Chondrocyte (in vitro differentiated cells): ENCODE data around the gene FABP3. TPM values are rescaled to one million over a fixed set of nuclear protein-coding genes. Genes with fewer than 3 reads are reported as not detected.

Experiments used
- DNase-seq: peaks from one replicate; pipeline ENCODE4 v3.0.0; 2021; ENCODE audit warnings: mixed read lengths, low spot score
- H3K27ac Mint-ChIP-seq: one replicate; pipeline ENCODE4 v1.8.0; 2021; ENCODE audit warnings: mild to moderate bottlenecking, moderate library complexity, mixed read lengths; ENCODE audit not compliant: unreplicated experiment
- H3K27me3 Mint-ChIP-seq: 2 replicates; pipeline ENCODE4 v1.8.0; 2021; ENCODE audit warnings: low read depth, mixed read lengths
- H3K36me3 Mint-ChIP-seq: 2 replicates; pipeline ENCODE4 v1.8.0; 2021; ENCODE audit warnings: low read depth, mixed read lengths
- H3K4me1 Mint-ChIP-seq: 2 replicates; pipeline ENCODE4 v1.8.0; 2021; ENCODE audit warnings: low read depth, mild to moderate bottlenecking, mixed read lengths
- H3K4me3 Mint-ChIP-seq: one replicate; pipeline ENCODE4 v1.8.0; 2021; ENCODE audit warnings: mild to moderate bottlenecking, moderate library complexity, mixed read lengths; ENCODE audit not compliant: unreplicated experiment
- H3K9me3 Mint-ChIP-seq: 2 replicates; pipeline ENCODE4 v1.8.0; 2021; ENCODE audit warnings: low read depth, mixed read lengths
- CTCF ChIP-seq: fragments of 200-600 bp; sonication (generic); IDR thresholded peaks from 2 replicates; pipeline ENCODE4 v1.5.0; 2021; ENCODE audit warnings: antibody characterized with exemption, mild to moderate bottlenecking, moderate library complexity
- total RNA-seq: library from RNA; stranded (reverse); gene quantifications from 3 replicates; pipeline ENCODE4 v1.2.1, GENCODE V29; 2021

FABP3 gene
- total RNA-seq, 1 donor from 2014 or later: 81.4 TPM

GRCh38 chr1:31346785-31347184 lies 26.1 kb downstream of the FABP3 start:
- H3K36me3 Mint-ChIP-seq: peaks cover 20% of the 10 kb centered on the region
- no peaks in the 10 kb centered on the region for H3K4me1 Mint-ChIP-seq
- H3K9me3 Mint-ChIP-seq: no peaks in the 10 kb centered on the region
- H3K27me3 Mint-ChIP-seq: no peaks in the 10 kb centered on the region
- DNase-seq: no peak
- no peak overlapping the region for H3K27ac Mint-ChIP-seq
- no peak overlapping the region for H3K4me3 Mint-ChIP-seq
- TF ChIP-seq CTCF: no peak

- Mint-ChIP-seq H3K4me3 (no peak overlapping the region), H3K36me3 (peaks cover 13% of the 10 kb centered on the region), H3K9me3 (no peaks in the 10 kb centered on the region), H3K27ac (no peak overlapping the region), H3K4me1 (no peaks in the 10 kb centered on the region), H3K27me3 (no peaks in the 10 kb centered on the region)
- TF ChIP-seq CTCF: no peak
- DNase-seq: no peak
These were observed 27.2 kb downstream of the FABP3 start for GRCh38 chr1:31345635-31346034.

- Mint-ChIP-seq H3K27me3 (no peaks in the 10 kb centered on the region), H3K36me3 (peaks cover 10% of the 10 kb centered on the region), H3K4me1 (no peaks in the 10 kb centered on the region), H3K9me3 (no peaks in the 10 kb centered on the region), H3K27ac (no peak overlapping the region), H3K4me3 (no peak overlapping the region)
- no peak for DNase-seq
- no peak for TF ChIP-seq CTCF
These were observed 28.4 kb downstream of the FABP3 start for GRCh38 chr1:31344503-31344902.

GRCh38 chr1:31336687-31337467 lies 36.0 kb downstream of the FABP3 start:
- peaks cover 8% of the 10 kb centered on the region for H3K36me3 Mint-ChIP-seq
- no peaks in the 10 kb centered on the region for H3K4me1 Mint-ChIP-seq
- H3K27me3 Mint-ChIP-seq: no peaks in the 10 kb centered on the region
- no peak for DNase-seq
- H3K4me3 Mint-ChIP-seq: no peak overlapping the region
- no peaks in the 10 kb centered on the region for H3K9me3 Mint-ChIP-seq
- TF ChIP-seq CTCF: no peak
- no peak overlapping the region for H3K27ac Mint-ChIP-seq

GRCh38 chr1:31335007-31335406 lies 37.9 kb downstream of the FABP3 start:
- Mint-ChIP-seq H3K9me3 (no peaks in the 10 kb centered on the region), H3K27ac (no peak overlapping the region), H3K36me3 (peaks cover 12% of the 10 kb centered on the region), H3K4me1 (no peaks in the 10 kb centered on the region), H3K4me3 (no peak overlapping the region), H3K27me3 (no peaks in the 10 kb centered on the region)
- peak; percentile 82 for TF ChIP-seq CTCF
- no peak for DNase-seq
